ENCODE results near the gene NASP. TPM values are rescaled to one million over a fixed set of nuclear protein-coding genes. Genes with fewer than 3 reads are reported as not detected.

Gene NASP
- total RNA-seq, 4 donors from 2014 or later: 44.2 to 79.3 (median 55.9) TPM

DNA sequence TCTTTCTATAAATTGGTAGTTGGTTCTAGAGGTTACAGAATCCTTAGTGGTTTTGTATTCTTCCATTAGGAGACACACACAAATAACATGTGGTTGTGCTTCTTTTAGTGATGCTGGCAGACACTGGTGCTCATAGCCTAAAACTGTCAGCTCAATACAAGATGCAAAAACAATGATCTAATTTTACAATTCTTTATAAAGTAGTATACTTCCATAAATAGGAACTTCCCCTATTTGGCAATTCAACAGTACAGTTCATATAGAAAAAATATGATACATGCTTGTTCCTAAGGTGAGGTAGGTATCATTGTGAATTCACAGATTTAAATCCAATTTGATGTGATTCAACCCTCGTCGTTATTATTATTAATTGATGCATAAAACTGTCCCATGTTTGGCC lies 60.8 kb downstream of the NASP start:
- WGBS: 90% methylated on average over 2 of the region's 2 CpGs
- H3K27ac ChIP-seq: peak overlapping the region; percentile 1
- H3K27me3 ChIP-seq: no peaks in the 10 kb centered on the region

GRCh38 chr1:45647248-45648021 lies 63.6 kb downstream of the NASP start:
- Histone ChIP-seq H3K27ac (no peak overlapping the region), H3K4me3 (no peak overlapping the region), H3K9me3 (no peaks in the 10 kb centered on the region), H3K36me3 (peaks cover 53% of the 10 kb centered on the region), H3K27me3 (no peaks in the 10 kb centered on the region), H3K4me1 (no peaks in the 10 kb centered on the region)
- WGBS: 86% methylated on average over 9 of the region's 9 CpGs
- DNase-seq (ENCODE audit: low spot score in 2 of 2): no peak
- TF ChIP-seq POLR2A (IDR thresholded peaks at IDR 0.05) (no peak), CTCF (IDR thresholded peaks at IDR 0.05) (no peak), POLR2AphosphoS5 (IDR thresholded peaks at IDR 0.05) (no peak), EP300 (IDR thresholded peaks at IDR 0.05) (no peak)

More for the DNA sequence above, 60.8 kb downstream of the NASP start:
- Histone ChIP-seq H3K9me3 (no peaks in the 10 kb centered on the region), H3K4me1 (no peaks in the 10 kb centered on the region), H3K36me3 (peaks cover 58% of the 10 kb centered on the region), H3K4me3 (no peak overlapping the region)
- TF ChIP-seq POLR2A (IDR thresholded peaks at IDR 0.05) (no peak), EP300 (IDR thresholded peaks at IDR 0.05) (no peak), POLR2AphosphoS5 (IDR thresholded peaks at IDR 0.05) (no peak), CTCF (IDR thresholded peaks at IDR 0.05) (no peak)
- DNase-seq (ENCODE audit: low spot score in 2 of 2): no peak

DNA sequence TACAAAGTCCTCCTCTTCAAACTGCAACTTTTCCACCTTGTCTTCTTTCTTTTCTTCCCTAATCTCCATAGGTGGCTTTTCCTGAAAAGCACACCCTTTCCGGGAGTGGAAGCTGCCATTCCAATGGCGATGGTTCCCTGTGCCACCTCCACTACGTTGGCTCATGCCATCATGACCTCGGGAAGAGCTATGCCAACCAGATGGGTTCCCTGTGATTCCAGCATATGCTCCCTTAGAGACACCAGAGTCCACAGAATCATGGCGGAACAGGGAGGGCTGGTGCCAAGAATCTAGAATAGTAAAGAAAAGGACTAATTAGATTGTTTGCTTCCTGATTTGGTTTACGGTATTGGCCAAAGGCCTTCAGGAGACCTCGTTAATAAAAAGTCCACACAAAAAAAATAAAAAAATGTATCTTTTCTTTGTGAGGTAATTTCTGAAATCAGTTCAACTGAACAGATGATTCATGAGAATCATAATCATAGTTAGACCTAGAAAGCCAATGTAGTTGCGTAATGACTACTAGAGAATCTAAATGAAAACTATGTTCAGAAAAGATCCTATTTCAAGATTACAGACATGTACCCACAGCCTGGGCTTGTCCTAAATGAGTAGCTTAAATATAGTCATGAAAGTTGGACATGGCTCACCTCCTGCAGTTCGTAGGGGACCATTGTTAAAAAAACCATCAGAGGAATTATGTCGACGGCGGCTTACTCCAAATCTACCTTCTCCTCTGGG lies 70.9 kb downstream of the NASP start:
- 70% methylated on average over 12 of the region's 12 CpGs for WGBS
- no peaks in the 10 kb centered on the region for H3K27me3 ChIP-seq
- H3K9me3 ChIP-seq: no peaks in the 10 kb centered on the region
- peaks cover 3% of the 10 kb centered on the region for H3K4me1 ChIP-seq
- H3K4me3 ChIP-seq: no peak overlapping the region
- H3K36me3 ChIP-seq: peaks cover 89% of the 10 kb centered on the region
- no peak overlapping the region for H3K27ac ChIP-seq
- DNase-seq (ENCODE audit: low spot score in 2 of 2): no peak
- TF ChIP-seq CTCF (IDR thresholded peaks at IDR 0.05) (no peak), EP300 (IDR thresholded peaks at IDR 0.05) (no peak), POLR2AphosphoS5 (IDR thresholded peaks at IDR 0.05) (no peak), POLR2A (IDR thresholded peaks at IDR 0.05) (no peak)

GRCh38 chr1:45656573-45657226 lies 72.9 kb downstream of the NASP start:
- Histone ChIP-seq H3K27ac (no peak overlapping the region), H3K36me3 (peaks cover 86% of the 10 kb centered on the region)
- 92% methylated on average over 3 of the region's 3 CpGs for WGBS

DNA sequence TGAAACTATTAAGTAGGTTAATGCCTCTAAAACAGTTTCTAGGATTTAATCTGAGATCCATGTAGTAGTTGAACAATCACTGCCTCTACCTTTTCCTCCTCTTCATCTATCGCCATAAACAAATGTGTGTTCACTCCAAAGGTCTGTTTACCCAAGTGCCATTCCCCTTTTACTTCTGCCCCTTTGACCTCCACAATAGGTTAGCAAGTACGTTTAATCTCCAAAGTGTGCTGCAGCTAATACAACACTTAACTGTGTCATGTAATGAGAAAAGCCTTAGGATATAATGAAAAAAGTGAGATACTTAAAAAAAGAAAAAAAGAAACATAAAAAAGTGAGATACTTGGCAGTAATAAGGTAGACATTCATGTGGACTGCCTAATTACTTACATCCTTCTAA lies 74.3 kb downstream of the NASP start:
- Histone ChIP-seq H3K27ac (no peak overlapping the region), H3K9me3 (no peaks in the 10 kb centered on the region), H3K4me3 (no peak overlapping the region), H3K4me1 (peaks cover 3% of the 10 kb centered on the region), H3K27me3 (no peaks in the 10 kb centered on the region), H3K36me3 (peaks cover 71% of the 10 kb centered on the region)
- TF ChIP-seq POLR2A (IDR thresholded peaks at IDR 0.05) (no peak), CTCF (IDR thresholded peaks at IDR 0.05) (no peak), EP300 (IDR thresholded peaks at IDR 0.05) (no peak), POLR2AphosphoS5 (IDR thresholded peaks at IDR 0.05) (no peak)
- WGBS: 88% methylated on average over 2 of the region's 2 CpGs
- DNase-seq (ENCODE audit: low spot score in 2 of 2): no peak

More at GRCh38 chr1:45656573-45657226, 72.9 kb downstream of the NASP start:
- peaks cover 3% of the 10 kb centered on the region for H3K4me1 ChIP-seq
- no peak for TF ChIP-seq POLR2AphosphoS5 (IDR thresholded peaks at IDR 0.05)
- H3K27me3 ChIP-seq: no peaks in the 10 kb centered on the region
- no peak overlapping the region for H3K4me3 ChIP-seq
- H3K9me3 ChIP-seq: no peaks in the 10 kb centered on the region
- no peak for DNase-seq (ENCODE audit: low spot score in 2 of 2)
